SK-N-SH (cell line): ENCODE data around the gene ABCC3.

ENCODE experiments used
- CTCF ChIP-seq: fragments of 200-600 bp; sonication (generic); IDR thresholded peaks from 2 replicates; pipeline ENCODE4 v1.6.1; 2017; ENCODE audit warnings: antibody characterized with exemption, mild to moderate bottlenecking, moderate library complexity
- MAX ChIP-seq: IDR thresholded peaks from 2 replicates; pipeline ENCODE4 v1.4.0; 2012; ENCODE audit warnings: low read depth
- REST ChIP-seq: IDR thresholded peaks from 2 replicates; pipeline ENCODE4 v1.6.1; 2012; ENCODE audit warnings: mild to moderate bottlenecking, low read depth, low read length, moderate library complexity
- ZBTB33 ChIP-seq: IDR thresholded peaks from 2 replicates; pipeline ENCODE4 v1.4.0; 2012; ENCODE audit warnings: low read depth, borderline replicate concordance

GRCh38 chr17:50649042-50649908 lies 14.6 kb downstream of the ABCC3 start:
- TF ChIP-seq MAX: no peak
- no peak for TF ChIP-seq REST
- no peak for TF ChIP-seq ZBTB33
- TF ChIP-seq CTCF: no peak
